Activated CD4-positive, CD25-positive, alpha-beta regulatory T cell treated with anti-CD3 and anti-CD28 coated beads, Interleukin-2, amount 50 U/mL, for 72 hours (primary cell): Measurements from ENCODE around the gene UNKL.

Experiments
- DNase-seq: peaks from one replicate; pipeline ENCODE4 v3.0.0; 2021

The UNKL gene

DNA sequence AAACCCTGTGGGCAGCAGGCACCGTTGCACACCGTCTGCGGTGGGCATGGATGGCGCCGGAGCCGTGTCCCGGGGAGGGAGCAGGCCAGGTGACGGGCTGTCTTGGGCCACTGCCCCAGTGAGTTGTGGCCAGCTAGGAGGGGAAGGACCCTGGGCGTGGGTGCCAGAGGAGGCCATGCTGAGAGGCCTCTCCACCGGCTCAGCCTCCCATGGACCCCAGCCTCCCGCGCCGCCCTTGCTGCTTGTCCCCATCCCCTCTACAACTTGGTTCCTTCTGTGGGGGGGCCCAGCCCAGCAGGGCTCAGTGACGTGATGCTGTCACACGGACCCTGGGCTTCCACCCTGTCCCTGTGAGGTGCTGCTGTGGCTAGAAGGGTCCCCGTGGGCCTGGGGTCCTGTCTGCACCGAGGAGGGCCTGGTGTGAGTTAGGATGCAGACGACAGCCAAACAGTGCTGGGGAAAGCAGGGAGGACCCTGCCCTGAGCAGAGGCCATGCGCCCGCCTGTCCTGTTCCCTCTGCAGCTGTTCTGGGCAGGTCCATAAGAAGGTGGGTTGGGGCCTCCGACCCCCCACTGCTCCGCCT lies 93.8 kb downstream of the UNKL start:
- DNase-seq, result no peak

DNA sequence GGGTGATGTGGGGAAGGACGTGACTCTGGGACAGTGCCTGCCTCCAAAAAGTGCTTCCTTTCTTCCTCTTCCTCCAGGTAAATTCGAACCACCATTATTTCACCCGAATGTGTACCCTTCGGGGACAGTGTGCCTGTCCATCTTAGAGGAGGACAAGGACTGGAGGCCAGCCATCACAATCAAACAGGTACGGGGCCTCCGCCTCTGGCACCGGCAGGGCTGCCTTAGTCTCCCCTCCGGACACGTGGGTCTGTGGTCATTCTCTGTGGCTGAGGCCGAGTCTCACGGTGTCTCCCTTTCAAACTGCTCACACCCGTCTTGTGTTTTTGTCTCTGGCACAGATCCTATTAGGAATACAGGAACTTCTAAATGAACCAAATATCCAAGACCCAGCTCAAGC lies 94.4 kb downstream of the UNKL start:
- DNase-seq, result no peak

DNA sequence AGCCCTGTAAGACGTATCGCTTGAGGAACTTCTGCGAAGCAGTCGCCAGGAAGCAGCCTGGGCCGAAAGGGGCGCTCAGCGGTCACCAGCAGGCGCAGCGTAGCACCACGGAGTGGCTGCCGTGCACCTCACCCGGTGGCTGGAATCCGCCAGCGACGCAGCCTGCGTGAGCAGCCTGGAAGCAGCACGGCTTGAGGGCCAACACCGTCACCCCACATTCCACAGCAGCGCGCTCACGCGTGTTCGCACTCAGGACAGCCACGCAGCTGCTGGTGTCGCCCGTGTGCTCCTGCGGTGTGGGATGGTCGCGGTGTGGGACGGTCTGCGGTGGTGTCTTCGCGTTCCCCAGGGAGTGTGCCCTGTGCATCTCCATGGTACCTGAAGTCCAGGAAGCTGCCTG lies 95.5 kb downstream of the UNKL start:
- no peak for DNase-seq

DNA sequence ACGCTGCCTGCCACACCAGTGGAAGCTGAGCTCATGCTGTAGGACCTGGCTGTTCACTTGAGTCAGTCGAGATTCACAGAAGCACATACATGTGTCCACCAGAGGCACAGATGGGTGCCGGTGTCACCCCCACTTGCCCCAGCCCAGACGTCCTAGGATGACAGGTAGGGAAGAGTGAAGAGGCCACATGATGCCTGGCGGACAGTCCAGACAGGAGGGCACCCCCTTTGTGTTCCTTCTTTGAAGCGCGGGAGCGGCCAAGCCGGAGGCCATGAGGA lies 96.3 kb downstream of the UNKL start:
- no peak for DNase-seq

DNA sequence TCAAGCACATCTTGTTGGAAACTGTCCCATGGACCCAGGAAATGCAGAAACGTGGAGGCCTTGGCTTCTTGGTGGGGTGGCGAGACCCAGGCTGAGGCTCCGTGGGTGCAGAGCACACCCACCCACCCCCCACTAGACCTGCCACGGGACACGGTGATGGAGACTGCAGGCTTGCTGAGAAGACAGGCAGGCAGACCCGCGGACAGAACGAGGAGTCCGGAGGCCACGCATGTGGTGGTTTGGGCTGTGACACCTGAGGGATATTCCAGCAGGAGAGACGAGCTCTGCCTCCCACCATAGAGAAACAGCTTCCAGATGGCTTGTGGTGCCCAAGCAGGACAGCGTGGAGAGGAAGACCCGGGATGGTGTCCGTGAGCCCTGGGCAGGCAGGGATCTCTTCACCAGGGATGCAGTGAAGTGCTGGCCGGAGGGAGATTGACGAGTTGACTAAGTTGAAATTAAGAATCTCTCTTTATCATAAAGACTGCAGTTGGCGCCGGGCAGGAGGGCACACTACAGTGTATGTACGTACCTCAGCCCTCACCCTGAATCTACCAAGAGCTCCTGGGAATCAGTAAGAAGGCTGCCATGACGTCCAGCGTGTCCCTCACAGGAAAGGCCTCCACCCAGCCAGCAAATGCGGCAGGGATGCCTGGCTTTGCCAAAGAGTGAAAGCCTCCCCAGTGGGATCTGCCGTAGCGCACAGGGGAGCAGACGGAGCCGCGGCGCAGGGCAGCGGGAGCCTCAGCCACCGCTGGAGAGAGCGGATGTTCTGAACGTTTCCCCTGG lies 96.8 kb downstream of the UNKL start:
- DNase-seq, result no peak

DNA sequence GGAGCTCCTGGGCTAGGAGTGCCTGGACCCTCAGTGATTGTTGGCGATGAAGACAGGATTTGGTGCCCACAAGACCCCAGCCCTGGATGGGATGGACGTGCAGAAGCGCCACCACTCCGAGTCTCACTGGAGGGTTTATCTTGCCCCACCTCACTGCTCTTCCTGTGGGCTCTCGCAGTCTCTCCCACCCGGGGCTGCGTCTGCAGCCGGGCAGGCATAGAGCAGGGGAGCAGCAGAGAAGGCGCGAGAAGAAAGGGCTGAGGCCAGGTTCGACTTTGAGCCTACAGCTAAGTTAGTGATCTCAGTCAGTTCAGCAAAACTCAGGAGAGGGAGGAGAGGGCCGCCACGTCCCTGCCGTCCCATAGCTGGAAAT lies 98.5 kb downstream of the UNKL start:
- no peak for DNase-seq

DNA sequence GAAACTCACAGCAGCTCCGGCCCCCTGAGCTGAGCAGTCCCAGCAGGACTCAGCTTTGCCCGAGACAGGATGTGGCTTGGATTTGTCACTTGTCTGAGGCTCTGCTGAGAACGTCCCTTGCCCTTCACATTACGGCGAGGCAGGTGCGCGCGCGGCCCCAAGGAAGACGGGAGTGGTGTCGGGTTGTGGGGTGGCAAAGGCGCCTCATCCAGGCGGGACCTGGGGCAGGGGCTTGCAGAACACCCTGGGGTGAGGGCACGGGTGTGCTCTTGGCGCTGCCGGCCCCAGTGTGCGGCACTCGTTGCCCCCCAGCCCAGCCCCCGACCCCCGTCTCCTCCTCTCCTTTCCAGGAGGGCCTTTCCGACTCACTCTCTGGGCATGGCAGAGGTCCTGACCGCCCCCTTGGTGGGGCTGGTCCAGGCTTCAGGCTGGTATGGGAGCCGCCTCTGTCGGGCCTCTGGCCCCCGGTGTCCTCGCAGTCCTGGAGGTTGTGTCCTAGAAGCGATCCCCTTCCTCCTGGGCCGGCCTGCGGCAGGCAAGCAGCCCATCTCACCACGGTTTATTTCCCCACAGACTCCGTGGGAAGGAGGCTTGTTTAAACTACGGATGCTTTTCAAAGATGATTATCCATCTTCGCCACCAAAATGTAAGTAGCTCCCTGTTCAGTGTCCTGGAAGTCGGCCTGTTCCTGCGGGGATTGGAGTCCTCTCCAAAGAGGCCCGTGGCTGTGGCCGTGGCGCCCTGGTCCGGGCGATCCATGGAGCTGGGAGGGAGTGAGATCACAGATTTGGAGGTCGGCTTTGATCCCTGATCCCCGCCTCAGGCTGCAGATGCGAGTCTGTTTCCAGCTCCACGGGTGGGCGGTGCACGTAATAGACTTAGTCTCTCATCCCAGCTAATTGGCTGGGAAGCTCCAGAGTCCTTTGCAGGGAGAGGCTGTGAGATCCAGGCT lies 99.1 kb downstream of the UNKL start:
- DNase-seq, result no peak

DNA sequence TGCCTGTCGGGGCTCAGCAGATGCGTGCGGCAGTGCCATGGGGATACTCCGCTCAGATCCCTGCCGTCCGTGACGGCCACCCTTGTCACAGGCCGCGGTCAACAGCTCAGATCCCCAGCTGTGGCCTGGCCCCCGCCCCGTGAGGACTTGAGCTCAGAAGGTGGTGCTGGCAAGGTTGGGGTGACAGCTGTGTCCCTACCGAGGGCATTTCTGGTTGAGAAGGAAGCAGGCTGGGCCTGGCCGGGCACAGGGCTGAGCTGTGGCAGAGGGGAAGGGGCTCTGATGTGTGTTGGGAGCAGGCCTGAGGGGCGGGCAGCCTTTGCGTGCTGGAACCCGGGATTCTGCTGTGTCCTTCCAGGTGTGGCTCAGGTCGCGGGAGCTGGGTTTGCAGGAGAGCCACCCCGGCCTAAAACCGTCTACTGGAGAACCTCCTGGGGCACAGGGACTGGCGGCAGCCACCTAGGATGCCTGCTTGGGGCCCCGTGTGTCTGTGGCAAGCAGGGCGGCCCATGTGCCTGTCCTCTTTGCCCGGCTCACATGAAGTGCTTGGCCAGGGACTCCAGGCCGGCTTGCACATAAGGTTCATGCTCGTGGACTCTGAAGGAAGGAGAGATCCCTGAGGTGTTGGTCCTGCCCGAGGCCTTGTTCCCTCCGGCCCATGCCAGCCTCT lies 100.0 kb downstream of the UNKL start:
- DNase-seq, result no peak

DNA sequence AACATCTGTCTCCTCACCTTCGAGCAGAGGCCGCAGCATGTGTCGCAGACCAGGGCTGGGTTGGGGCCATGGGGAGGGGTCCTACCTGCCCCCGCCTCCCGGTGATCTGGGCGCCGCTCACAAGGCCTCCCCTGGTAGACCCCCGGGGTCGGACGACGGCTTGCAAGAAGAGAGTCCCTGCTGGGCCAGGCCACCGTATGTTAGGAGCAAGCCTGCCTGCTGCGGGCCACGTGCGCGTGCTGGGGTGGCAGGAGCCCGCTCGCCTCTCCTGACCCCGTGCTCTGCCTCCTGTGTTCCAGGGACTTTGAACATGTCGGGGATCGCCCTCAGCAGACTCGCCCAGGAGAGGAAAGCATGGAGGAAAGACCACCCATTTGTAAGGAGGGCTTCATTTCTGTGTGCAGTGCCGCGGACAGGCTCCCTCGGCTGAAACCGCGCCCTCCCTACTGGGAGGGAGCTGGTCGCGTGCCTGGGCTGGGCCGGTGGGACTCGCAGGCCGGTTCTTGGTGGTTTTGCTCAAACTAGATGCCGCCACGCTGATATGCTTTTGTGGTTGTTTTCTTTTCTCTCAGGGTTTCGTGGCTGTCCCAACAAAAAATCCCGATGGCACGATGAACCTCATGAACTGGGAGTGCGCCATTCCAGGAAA lies 100.7 kb downstream of the UNKL start:
- DNase-seq, result no peak
